Ovary (tissue), 9 donors: ENCODE results near the gene CALY. TPM values are rescaled to one million over a fixed set of nuclear protein-coding genes. Genes with fewer than 3 reads are reported as not detected.

Experiments
- DNase-seq, 5 donors: peaks; one replicate each; pipeline ENCODE4 v3.0.0-alpha.2; 2019 to 2020
- H3K27ac ChIP-seq, 2 donors: fragments of 200-600 bp; one replicate each; pipeline versions ENCODE4 v1.5.1 to v1.8.0; 2019 to 2022
- H3K27me3 ChIP-seq: fragments of 200-600 bp; one replicate; pipeline ENCODE4 v1.8.0; 2022
- H3K36me3 ChIP-seq: fragments of 200-600 bp; sonication (generic); one replicate; pipeline ENCODE4 v1.5.1; 2019
- H3K4me1 ChIP-seq: one replicate; pipeline ENCODE4 v1.8.1; 2013; ENCODE audit warnings: mild to moderate bottlenecking, moderate library complexity; ENCODE audit not compliant: insufficient read depth
- H3K4me3 ChIP-seq: fragments of 200-600 bp; sonication (generic); one replicate; pipeline ENCODE4 v1.5.1; 2017
- H3K9me3 ChIP-seq, 2 donors: fragments of 200-600 bp in 1 of 2; sonication (generic) in 1 of 2; one replicate each; pipeline versions ENCODE4 v1.5.1 to v1.8.1; 2013 to 2019; ENCODE audit warnings: mild to moderate bottlenecking in 1 of 2, moderate library complexity in 1 of 2
- CTCF ChIP-seq, 3 donors: fragments of 450-650 bp in 2 of 3; fragments of 200-600 bp in 1 of 3; IDR thresholded peaks; one replicate each; pipeline versions ENCODE4 v1.5.1 to v1.8.0; 2016 to 2022; ENCODE audit warnings: antibody characterized with exemption in 3 of 3, mild to moderate bottlenecking in 1 of 3
- EP300 ChIP-seq: sonication (generic); formaldehyde crosslinking; IDR thresholded peaks from one replicate; pipeline ENCODE4 v1.6.1; 2017; ENCODE audit warnings: antibody characterized with exemption
- POLR2A ChIP-seq: fragments of 450-650 bp; IDR thresholded peaks from one replicate; pipeline ENCODE4 v1.6.1; 2017; ENCODE audit warnings: antibody characterized with exemption, mild to moderate bottlenecking, moderate library complexity
- WGBS, 3 donors: extraction: QIAGEN DNeasy Blood & Tissue Kit in 1 of 3; methylation state at CpG; one replicate each; pipeline versions ENCODE4 v1.1.5 to v1.1.7; 2013 to 2017; 5-methylcytosine and 5-hydroxymethylcytosine counted together
- intact Hi-C, 4 donors: fragments of 100-400 bp; cut with DNase I; formaldehyde crosslinking; loops; one replicate each; pipeline versions ENCODE4 v1.11.0 to v1.15.1; 2022 to 2023
- polyA plus RNA-seq, 2 donors: library from polyadenylated mRNA; stranded (reverse); fragments of 200-250 nt in 1 of 2; fragments of 350-450 nt in 1 of 2; fragmentation: Illumina TruSeq in 1 of 2; extraction: RNeasy Lipid Tissue Mini Kit (QIAGEN cat#74804) in 1 of 2; gene quantifications; one replicate each; pipeline ENCODE4 v1.2.3, GENCODE V29; 2013 to 2014
- total RNA-seq, 7 donors: library from RNA; depleted of rRNA in 2 of 7; stranded (reverse); fragments of >200 nt in 2 of 7; fragmentation: NEBNext Ultra II Directional in 3 of 7; extraction: Animal tissue kit (Norgen Biotek cat#: 25700) in 3 of 7; gene quantifications; one replicate each; pipeline versions ENCODE4 v1.1.0 to v1.2.4, GENCODE V29; 2016 to 2023
- donor health status: DM: no; HTN: no; CAD: no; lungs with moderate emphysema.
- donor health status: DM: no; HTN: no; CAD: no.
- donor health status: Bipolar disorder and iron deficiency.
- donor health status: DM: yes; HTN: yes; CAD: no.
- donor health status: DM: no; HTN: no; CAD: no.
- donor health status: DM: yes; HTN: yes; CAD: no.

Gene CALY
- total and polyA plus RNA-seq, 9 donors = 0.69 TPM; not detected in 8

- intact Hi-C loops = no loop called here
- Histone ChIP-seq H3K9me3 (no peaks in the 10 kb centered on the region), H3K36me3 (no peaks in the 10 kb centered on the region), H3K4me1 (no peaks in the 10 kb centered on the region), H3K4me3 (no peak overlapping the region), H3K27me3 (no peaks in the 10 kb centered on the region), H3K27ac (no peak overlapping the region)
- no peak for DNase-seq
- TF ChIP-seq EP300 (no peak), CTCF (IDR thresholded peaks at IDR 0.05) (no peak), POLR2A (no peak)
- WGBS, 3 donors = 86 to 89% (median 87%) methylated on average over 29 of the region's 29 CpGs
Measured at GRCh38 chr10:133364645-133365431, 28.1 kb upstream of the CALY start.

GRCh38 chr10:133362846-133363245, 26.1 kb upstream of the CALY start:
- H3K27me3 ChIP-seq = no peaks in the 10 kb centered on the region
- TF ChIP-seq EP300 (no peak), CTCF (IDR thresholded peaks at IDR 0.05) (no peak), POLR2A (no peak)
- no peak overlapping the region for H3K27ac ChIP-seq
- WGBS, 3 donors = 85 to 90% (median 87%) methylated on average over 13 of the region's 13 CpGs
- intact Hi-C loops = no loop called here
- no peaks in the 10 kb centered on the region for H3K9me3 ChIP-seq
- H3K4me3 ChIP-seq = no peak overlapping the region
- no peak for DNase-seq
- H3K4me1 ChIP-seq = no peaks in the 10 kb centered on the region
- no peaks in the 10 kb centered on the region for H3K36me3 ChIP-seq

DNA sequence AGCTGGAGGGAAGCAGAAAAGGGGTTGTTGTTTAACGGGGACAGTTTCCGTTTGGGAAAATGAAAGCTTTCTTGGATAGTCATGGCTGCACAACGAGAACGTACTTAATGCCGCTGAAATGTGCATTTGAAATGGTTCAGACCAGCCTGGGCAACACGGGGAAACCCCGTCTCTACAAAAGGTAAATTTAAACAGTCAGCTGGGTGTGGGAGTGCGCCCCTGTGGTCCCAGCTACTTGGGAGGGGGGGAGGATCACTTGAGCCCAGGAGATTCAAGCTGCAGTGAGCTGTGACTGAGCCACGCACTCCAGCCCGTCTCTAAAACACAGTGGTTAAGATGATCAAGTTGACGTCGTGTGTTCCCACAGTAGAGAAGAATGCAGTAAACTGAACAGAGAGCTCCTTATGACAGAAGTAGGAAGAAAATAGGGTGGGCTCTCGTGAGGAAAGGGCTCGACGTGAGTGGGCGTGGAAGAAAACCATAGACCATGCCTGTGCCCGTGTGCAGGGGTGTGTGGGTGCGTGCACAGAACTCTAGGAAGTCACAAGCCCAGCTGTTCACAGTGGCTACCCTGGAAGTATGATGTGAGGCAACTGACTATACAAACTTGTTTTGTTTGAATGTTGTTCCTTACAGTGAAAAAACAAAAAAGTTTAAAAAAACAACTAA, 25.2 kb upstream of the CALY start:
- no peak for TF ChIP-seq POLR2A
- no peak for TF ChIP-seq CTCF (IDR thresholded peaks at IDR 0.05)
- no peak for TF ChIP-seq EP300
- Histone ChIP-seq H3K36me3 (no peaks in the 10 kb centered on the region), H3K27me3 (no peaks in the 10 kb centered on the region), H3K27ac (no peak overlapping the region), H3K4me3 (no peak overlapping the region), H3K4me1 (peaks cover 3% of the 10 kb centered on the region), H3K9me3 (no peaks in the 10 kb centered on the region)
- DNase-seq = no peak
- WGBS, 3 donors = 62 to 66% (median 63%) methylated on average over 18 of the region's 18 CpGs
- intact Hi-C loops = no loop called here

GRCh38 chr10:133361227-133361626, 24.5 kb upstream of the CALY start:
- no peak overlapping the region for H3K27ac ChIP-seq
- H3K4me3 ChIP-seq = no peak overlapping the region
- intact Hi-C loops = no loop called here
- DNase-seq = no peak
- no peaks in the 10 kb centered on the region for H3K36me3 ChIP-seq
- WGBS, 3 donors = 88 to 91% (median 89%) methylated on average over 5 of the region's 5 CpGs
- no peaks in the 10 kb centered on the region for H3K9me3 ChIP-seq
- peaks cover 7% of the 10 kb centered on the region for H3K4me1 ChIP-seq
- no peaks in the 10 kb centered on the region for H3K27me3 ChIP-seq
- TF ChIP-seq EP300 (no peak), POLR2A (no peak)
